ENCODE measurements around the gene RGMA. TPM values are rescaled to one million over a fixed set of nuclear protein-coding genes. Genes with fewer than 3 reads are reported as not detected.

The RGMA gene, protein sequence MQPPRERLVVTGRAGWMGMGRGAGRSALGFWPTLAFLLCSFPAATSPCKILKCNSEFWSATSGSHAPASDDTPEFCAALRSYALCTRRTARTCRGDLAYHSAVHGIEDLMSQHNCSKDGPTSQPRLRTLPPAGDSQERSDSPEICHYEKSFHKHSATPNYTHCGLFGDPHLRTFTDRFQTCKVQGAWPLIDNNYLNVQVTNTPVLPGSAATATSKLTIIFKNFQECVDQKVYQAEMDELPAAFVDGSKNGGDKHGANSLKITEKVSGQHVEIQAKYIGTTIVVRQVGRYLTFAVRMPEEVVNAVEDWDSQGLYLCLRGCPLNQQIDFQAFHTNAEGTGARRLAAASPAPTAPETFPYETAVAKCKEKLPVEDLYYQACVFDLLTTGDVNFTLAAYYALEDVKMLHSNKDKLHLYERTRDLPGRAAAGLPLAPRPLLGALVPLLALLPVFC
- total RNA-seq (2014; rRNA removed): 1.3 and 2.5 TPM in 2 replicates
- percentile 21 among the genes with signal in this experiment for Bru-seq, nascent RNA
- BruChase-seq, experiment 1, labeled RNA remaining after a 6-hour chase: percentile 15 among the genes with signal in this experiment
- percentile 12 among the genes with signal in this experiment for BruChase-seq, experiment 2, labeled RNA remaining after a 2-hour chase
- long read RNA-seq: 0 reads

DNA sequence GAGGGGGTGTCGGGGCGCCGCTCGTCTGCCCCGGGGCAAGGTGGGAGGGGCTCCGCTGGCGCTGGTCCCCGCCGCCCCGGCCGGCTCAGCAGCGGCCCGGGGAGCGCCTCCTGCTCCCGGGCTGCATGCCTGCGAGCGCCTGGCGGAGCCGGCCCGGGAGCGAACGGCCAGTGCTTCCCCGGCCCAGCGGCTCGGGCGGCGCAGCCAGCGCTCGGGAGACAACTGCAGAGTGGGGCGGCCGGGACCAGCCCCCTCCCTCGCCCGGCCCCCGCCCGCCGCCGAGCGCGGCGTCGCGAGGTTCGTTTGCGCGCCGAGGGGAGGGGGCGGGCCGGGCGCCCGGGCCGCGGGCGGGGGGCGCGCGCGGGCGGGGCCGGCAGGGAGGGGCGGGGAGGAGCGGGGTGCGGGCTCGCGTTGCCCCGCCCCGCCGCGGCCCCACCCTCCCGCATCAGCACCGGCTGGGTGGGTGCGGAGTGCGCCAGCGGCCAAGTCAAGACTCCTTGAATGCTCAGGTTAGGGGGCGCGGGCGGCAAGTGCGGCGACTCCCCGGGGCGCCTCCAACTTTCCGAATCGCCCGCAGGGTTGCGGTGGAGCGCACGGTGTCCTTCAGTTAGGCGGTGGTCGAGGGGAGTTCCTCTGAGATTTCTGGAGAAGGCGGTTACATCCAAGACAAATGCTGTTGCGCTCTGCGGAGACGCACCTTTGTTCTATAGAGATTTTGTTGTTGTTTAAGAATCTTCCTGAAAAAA, at the start of gene RGMA:
TSS of gene RGMA (minus strand) at position 231 of the 746 bp plus-strand sequence. CDS start 279 bp downstream, outside the sequence.
- Histone ChIP-seq H2AFZ (ENCODE audit: low read length) (peak within 1 kb of the TSS; percentile 20; the same call in 1 of the 2 replicates), H3K36me3 (ENCODE audit: low read depth, low read length) (no peaks in the 10 kb centered on the region), H3K4me2 (ENCODE audit: low read length) (peak within 1 kb of the TSS; percentile 58), H3K27ac (ENCODE audit: low read length) (no peak within 1 kb of the TSS), H4K20me1 (ENCODE audit: low read length) (no peaks in the 10 kb centered on the region), H3K79me2 (ENCODE audit: low read length) (no peaks in the 10 kb centered on the region), H3K9ac (ENCODE audit: low read length) (no peak within 1 kb of the TSS), H3K4me1 (ENCODE audit: insufficient read depth, low read length) (no peaks in the 10 kb centered on the region), H3K4me3 (ENCODE audit: low read length) (peak within 1 kb of the TSS; percentile 32; the same call in 1 of the 2 replicates), H3F3A (ENCODE audit: low read length, unreplicated experiment) (no peaks in the 10 kb centered on the region), H3K9me2 (replicated peaks; ENCODE audit: low read length) (no peaks in the 10 kb centered on the region), H3K27me3 (ENCODE audit: low read length) (peaks cover 72% of the 10 kb centered on the region), H3K9me3 (ENCODE audit: low read length) (no peaks in the 10 kb centered on the region)
- intact Hi-C loops (cut with micrococcal nuclease): no loop called here
- BruUV-seq (replicated peaks): no TSS peak
- CTCF ChIA-PET: interaction anchor here (1.1 kb wide), 1 partner anchor 59 kb away, joined by 3 read pairs; no protein-coding TSS in a partner anchor
- DNase-seq (no peak), ATAC-seq (0 out of 2 replicates have a peak, but pooled peaks have one; percentile 18)
- POLR2A ChIA-PET (ENCODE audit: unreplicated experiment): no interaction called here
- TF ChIP-seq, protein P1, sequence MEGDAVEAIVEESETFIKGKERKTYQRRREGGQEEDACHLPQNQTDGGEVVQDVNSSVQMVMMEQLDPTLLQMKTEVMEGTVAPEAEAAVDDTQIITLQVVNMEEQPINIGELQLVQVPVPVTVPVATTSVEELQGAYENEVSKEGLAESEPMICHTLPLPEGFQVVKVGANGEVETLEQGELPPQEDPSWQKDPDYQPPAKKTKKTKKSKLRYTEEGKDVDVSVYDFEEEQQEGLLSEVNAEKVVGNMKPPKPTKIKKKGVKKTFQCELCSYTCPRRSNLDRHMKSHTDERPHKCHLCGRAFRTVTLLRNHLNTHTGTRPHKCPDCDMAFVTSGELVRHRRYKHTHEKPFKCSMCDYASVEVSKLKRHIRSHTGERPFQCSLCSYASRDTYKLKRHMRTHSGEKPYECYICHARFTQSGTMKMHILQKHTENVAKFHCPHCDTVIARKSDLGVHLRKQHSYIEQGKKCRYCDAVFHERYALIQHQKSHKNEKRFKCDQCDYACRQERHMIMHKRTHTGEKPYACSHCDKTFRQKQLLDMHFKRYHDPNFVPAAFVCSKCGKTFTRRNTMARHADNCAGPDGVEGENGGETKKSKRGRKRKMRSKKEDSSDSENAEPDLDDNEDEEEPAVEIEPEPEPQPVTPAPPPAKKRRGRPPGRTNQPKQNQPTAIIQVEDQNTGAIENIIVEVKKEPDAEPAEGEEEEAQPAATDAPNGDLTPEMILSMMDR (conservative IDR thresholded peaks at IDR 0.05; ENCODE audit: low read depth, low read length): no peak
- no peak for TF ChIP-seq EZH2 (IDR thresholded peaks at IDR 0.05; ENCODE audit: low read length, unreplicated experiment)
- TF ChIP-seq EZH2phosphoT487 (IDR thresholded peaks at IDR 0.05; ENCODE audit: borderline replicate concordance, low read length): no peak

DNA sequence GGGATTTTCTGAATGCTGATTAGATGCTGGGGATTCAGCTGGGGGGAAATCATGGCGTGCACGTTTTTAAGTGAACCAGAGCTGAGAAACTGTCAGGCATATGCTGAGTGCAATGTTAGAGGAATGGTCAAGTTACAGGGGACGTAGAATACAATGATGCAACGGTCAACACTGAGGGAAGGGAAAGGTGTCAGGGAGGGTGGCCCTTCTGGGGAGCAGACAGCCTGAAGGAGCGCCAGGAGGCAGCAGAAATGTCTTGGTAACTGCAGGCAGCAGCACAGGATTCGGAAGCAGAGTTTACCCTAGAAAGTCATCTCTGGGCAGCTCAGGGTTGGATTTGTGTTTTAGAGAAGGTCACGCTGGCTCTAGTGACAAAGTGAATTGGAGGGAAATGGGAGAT, 47.6 kb upstream of the RGMA start:
- H3K9me2 ChIP-seq (replicated peaks; ENCODE audit: low read length): no peaks in the 10 kb centered on the region
- CTCF ChIA-PET: no interaction called here
- no peak overlapping the region for H3K9ac ChIP-seq (ENCODE audit: low read length)
- TF ChIP-seq EZH2phosphoT487 (IDR thresholded peaks at IDR 0.05; ENCODE audit: borderline replicate concordance, low read length) (no peak), EZH2 (IDR thresholded peaks at IDR 0.05; ENCODE audit: low read length, unreplicated experiment) (no peak)
- TF ChIP-seq, protein P1 (conservative IDR thresholded peaks at IDR 0.05; ENCODE audit: low read depth, low read length): no peak
- H3K4me3 ChIP-seq (ENCODE audit: low read length): no peak overlapping the region
- BruUV-seq (replicated peaks): no TSS peak
- intact Hi-C loops (cut with micrococcal nuclease): no loop called here
- no peaks in the 10 kb centered on the region for H3K36me3 ChIP-seq (ENCODE audit: low read depth, low read length)
- H3K4me1 ChIP-seq (ENCODE audit: insufficient read depth, low read length): no peaks in the 10 kb centered on the region
- H3K27ac ChIP-seq (ENCODE audit: low read length): no peak overlapping the region
- H3K9me3 ChIP-seq (ENCODE audit: low read length): no peaks in the 10 kb centered on the region
- H4K20me1 ChIP-seq (ENCODE audit: low read length): no peaks in the 10 kb centered on the region
- no peaks in the 10 kb centered on the region for H3K79me2 ChIP-seq (ENCODE audit: low read length)
- H3K4me2 ChIP-seq (ENCODE audit: low read length): no peak overlapping the region
- POLR2A ChIA-PET (ENCODE audit: unreplicated experiment): no interaction called here
- H3F3A ChIP-seq (ENCODE audit: low read length, unreplicated experiment): no peaks in the 10 kb centered on the region
- H2AFZ ChIP-seq (ENCODE audit: low read length): no peak overlapping the region
- ATAC-seq (no peak), DNase-seq (no peak)
- peaks cover 68% of the 10 kb centered on the region for H3K27me3 ChIP-seq (ENCODE audit: low read length)

All from PC-3 (cell line).